GM13977 (cell line): ENCODE data around the gene CDC42BPB.

Experiments used
- DNase-seq: peaks from one replicate; pipeline ENCODE4 v3.0.0; 2012; ENCODE audit warnings: low spot score
- CTCF ChIP-seq: IDR thresholded peaks from 2 replicates; pipeline ENCODE4 v1.5.1; 2012; ENCODE audit warnings: mild to moderate bottlenecking, control low read depth; ENCODE audit not compliant: insufficient read depth; ENCODE audit errors: extremely low read depth, missing control alignments
- in situ Hi-C: fragments of 300-500 bp; cut with MboI; formaldehyde crosslinking; loops from one replicate; pipeline ENCODE4 v1.12.0; 2022; ENCODE audit warnings: low sequenced_read_pairs, low pct_unique_long_range_greater_than_20kb, mixed read lengths, inconsistent platforms; ENCODE audit not compliant: unreplicated experiment

Gene CDC42BPB

GRCh38 chr14:102971314-102971713 lies 86.0 kb downstream of the CDC42BPB start:
- TF ChIP-seq CTCF = no peak

GRCh38 chr14:102970496-102970895 lies 86.9 kb downstream of the CDC42BPB start:
- no peak for DNase-seq
- no peak for TF ChIP-seq CTCF
- in situ Hi-C loops = no loop called here

More at GRCh38 chr14:102971314-102971713, 86.0 kb downstream of the CDC42BPB start:
- in situ Hi-C loops = no loop called here
- no peak for DNase-seq

GRCh38 chr14:102969901-102970300 lies 87.4 kb downstream of the CDC42BPB start:
- TF ChIP-seq CTCF = no peak
- in situ Hi-C loops = no loop called here
- no peak for DNase-seq

- in situ Hi-C loops = no loop called here
- no peak for DNase-seq
- no peak for TF ChIP-seq CTCF
These were observed 88.1 kb downstream of the CDC42BPB start for GRCh38 chr14:102969060-102969791.

GRCh38 chr14:102968306-102968705 lies 89.0 kb downstream of the CDC42BPB start:
- DNase-seq = no peak
- TF ChIP-seq CTCF = no peak
- in situ Hi-C loops = no loop called here

- in situ Hi-C loops = no loop called here
- no peak for TF ChIP-seq CTCF
- DNase-seq = no peak
These were observed 89.9 kb downstream of the CDC42BPB start for GRCh38 chr14:102967506-102967795.
